Measurements from ENCODE around the gene PTCD3.

PTCD3 gene

DNA sequence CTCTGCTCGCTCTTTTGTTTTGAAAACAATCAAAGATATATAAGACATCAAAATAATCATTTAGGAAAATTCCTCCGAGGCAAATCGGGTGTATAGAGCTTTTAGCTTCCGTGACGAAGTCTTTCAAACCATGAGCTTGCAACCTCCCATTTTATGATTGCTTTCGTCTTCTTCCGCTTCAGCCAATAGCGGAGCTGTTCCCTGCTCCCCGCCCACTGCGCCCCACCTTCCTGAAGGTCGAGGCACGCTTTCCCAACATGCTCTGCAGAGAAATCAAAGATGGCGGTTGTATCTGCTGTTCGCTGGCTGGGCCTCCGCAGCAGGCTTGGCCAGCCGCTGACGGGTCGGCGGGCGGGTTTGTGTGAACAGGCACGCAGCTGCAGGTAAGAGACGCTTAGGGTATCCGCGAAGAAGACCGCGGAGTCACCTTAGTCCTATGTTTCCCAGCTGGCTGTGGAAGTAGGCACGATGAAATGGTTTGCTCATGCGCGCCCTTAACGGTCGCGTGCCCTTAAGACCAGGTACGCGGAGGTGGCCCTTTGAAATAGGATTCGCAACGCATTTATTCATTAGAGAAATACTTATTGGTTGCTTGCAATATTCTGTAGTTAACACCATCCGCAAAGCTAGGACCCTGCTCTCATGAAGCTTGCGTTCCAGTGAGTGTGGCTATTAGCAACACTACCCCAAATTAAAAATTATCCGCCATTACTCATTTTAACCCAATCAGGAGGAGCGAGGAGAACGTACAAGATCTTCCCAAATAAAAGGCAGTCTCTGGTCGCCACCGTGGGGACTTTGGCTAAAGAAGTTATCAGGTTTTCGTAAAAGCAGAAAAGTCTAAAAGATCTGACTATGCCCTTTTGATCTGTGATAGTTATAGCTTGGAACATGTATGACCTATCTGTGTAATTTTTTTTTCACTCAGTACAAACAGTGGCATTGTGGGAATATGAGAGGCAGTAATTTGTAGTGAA is at the start of gene PTCD3:
TSS of gene PTCD3 (plus strand) at position 267 of the 977 bp plus-strand sequence. CDS start at position 280, 13 bp downstream.
- DNase-seq = peak; percentile 91

- no peak for DNase-seq
Measured at GRCh38 chr2:86056590-86057331, 49.3 kb upstream of the PTCD3 start.

GRCh38 chr2:86062043-86062442 is 44.0 kb upstream of the PTCD3 start:
- no peak for DNase-seq

GRCh38 chr2:86064006-86064405 is 42.0 kb upstream of the PTCD3 start:
- DNase-seq = no peak

- no peak for DNase-seq
Measured at GRCh38 chr2:86065512-86065911, 40.5 kb upstream of the PTCD3 start.

- no peak for DNase-seq
Measured at GRCh38 chr2:86066007-86066578, 39.9 kb upstream of the PTCD3 start.

DNA sequence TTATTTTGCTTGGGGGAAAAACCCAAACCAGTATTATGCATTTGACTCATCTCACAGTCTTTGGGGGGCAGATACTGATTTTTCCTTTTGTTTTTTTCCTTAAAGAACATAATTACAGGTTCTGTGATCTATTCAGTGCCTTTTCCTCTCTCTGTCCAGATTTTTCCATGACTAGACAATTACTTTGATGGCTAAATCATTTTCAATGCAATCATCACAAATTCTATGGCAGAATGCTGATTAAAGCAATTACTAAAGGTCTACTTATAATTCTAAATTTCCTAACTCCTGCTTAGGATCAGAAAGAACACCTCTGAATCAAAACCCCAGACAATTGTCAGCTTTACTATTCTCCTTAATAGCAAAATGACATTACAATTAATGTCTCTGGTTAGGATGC is 39.1 kb upstream of the PTCD3 start:
- no peak for DNase-seq

DNA sequence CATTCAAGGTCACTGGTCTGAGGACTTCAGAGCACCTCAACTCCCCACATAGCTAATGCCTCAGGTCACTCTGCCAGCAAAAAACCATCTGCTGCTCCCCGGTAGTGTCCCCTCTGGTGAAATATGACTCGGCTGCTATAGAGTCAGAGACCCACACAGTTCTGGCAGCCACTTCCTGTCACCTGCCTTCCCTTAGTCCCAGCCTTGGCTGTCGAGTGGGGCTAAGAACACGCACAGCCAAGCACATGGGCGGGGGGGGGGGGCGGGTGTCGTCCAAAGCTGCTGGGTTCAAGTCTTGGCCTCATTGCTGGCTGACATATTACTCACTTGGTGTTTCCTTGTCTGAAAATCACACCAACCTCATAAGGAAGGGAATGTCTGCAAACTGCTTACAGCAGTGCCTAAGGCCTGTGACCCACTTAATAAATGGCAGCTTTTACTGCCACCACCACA is 37.9 kb upstream of the PTCD3 start:
- DNase-seq = peak; percentile 79

GRCh38 chr2:86068648-86069047 is 37.4 kb upstream of the PTCD3 start:
- DNase-seq = no peak

DNA sequence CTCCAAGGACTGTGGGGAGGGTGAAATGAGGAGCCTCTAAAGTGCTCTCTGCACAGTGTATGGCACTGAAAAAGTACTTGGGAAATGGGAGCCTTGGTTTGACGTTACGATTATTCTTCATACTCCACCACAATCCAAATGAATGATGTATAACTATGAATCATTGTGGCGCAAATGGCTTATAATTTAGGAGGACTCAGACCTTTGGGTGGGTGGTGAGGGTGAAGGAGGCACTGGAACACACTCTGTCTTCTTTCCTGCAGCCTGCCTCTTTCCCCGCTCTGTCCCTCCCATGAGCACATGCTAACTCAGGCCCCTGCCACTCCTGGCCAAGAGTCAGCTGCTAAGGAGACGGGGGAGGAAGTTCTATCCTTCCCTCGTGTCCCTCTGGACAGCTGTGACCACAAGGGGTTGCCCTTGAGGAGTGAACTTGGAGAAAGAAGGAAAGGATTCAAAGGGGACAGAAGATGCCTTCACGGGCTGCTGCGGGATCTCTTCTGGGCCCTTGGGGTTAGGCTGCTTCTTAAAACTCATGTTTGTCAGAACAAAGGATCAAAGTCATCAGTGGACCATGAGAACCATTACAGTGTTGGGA is 36.8 kb upstream of the PTCD3 start:
- DNase-seq = no peak

DNA sequence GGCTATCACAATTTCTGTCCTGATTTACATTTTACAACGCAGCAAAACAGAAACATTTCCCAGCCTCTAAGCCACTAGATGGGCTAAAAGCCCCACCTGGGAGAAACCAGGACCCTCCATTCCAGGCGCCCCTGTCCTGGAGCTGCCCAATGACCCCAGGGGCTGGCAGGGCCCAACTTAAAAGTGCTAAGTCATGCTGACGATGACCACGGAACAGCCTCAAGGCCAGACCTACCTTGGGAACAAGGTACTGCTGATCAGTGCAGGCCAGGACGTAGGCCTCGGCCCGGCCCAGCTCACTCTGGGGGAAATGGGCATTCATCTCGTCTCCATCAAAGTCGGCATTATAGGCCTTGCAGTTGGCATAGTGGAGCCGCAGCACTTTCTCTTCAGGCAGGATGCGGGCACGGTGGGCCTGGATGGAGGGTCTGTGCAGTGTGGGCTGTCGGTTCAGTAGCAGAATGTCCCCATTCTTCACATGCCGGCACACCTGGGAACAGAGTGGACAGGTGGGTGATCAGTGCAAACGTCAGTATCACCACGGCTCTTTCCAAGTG is 36.2 kb upstream of the PTCD3 start:
- no peak for DNase-seq

DNA sequence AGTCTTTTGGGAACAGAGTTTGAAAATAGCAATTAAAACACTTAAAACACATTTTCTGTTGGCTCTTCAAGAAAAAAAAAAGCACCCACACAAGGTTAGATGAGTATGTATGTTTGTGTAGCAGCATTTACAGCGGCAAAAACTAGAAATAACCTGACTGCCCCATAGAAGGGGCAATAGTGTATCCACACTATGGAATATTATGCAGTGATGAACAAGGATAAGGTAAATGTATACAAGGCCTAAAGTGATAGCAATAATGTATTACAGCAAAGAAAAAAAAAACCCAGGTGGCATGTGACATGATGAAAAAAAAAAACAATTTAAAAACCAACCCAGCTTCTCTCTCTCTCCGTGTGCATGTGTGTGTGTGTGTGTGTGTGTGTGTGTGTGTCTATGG is 35.2 kb upstream of the PTCD3 start:
- no peak for DNase-seq

DNA sequence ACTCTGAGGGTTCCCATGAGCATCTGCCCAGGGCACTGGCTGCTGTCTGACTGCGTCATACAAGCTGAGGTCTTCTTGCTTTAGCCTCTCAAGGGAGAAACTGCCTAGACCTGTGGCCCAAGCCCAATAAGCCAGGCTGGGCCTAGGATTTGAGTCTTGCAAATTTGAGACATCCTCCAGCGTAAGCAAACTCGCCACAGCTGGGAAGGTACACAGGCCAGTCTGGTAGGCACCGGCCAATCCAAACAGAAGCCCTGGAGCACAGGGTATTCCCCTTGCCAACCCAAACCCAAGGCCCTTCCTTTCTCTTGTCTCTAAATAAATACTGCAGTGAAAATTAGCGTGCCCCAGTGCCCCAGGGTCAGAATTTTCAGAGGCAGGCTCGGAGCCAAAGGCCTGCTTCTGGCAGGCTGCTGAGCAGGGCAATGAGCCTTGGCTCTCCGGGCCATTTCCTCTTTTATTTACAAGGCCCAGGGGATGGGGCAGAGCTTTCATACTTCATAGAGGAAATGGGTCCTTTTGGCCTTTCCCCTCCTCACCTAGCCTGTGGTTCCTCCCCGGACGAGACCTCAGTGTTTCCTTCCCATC is 33.7 kb upstream of the PTCD3 start:
- peak; percentile 80 for DNase-seq

DNA sequence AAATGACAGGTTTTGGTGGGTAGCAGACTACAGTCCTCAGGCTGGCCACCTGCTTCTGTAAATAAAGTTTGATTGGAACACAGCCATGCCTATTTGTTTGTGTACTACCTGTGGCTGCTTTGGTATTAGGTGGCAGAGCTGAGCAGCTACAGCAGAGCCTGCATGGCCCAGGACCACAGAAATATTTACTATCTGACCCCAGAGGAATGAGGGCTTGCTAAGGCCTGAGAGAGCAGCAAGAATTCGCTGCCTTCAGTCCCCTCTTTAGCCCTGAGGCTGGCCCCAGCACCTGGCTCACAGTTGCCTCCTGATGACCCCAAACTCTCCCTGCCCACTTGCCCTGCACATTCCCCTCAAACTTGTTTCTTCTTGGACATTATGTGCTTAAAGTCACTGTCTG is 32.8 kb upstream of the PTCD3 start:
- no peak for DNase-seq

DNA sequence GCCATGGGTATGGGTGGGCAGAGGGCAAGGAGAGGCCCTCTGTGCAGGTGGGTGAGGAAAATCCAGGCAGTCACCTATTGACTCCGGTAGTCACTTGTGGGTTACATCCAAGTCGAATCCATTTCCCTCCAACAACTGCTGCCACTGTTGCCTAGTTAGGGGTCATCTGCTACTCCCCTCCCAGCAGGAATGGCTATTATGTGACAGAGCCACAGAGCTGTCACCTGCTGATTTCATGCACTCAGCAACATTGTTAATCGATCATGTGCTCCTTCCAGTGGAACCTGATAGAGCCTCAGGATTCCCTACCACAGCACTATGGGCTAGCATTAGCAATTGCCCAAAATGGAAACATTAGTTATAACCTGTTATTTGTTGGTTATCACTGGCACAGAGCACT is 31.8 kb upstream of the PTCD3 start:
- DNase-seq = no peak

DNA sequence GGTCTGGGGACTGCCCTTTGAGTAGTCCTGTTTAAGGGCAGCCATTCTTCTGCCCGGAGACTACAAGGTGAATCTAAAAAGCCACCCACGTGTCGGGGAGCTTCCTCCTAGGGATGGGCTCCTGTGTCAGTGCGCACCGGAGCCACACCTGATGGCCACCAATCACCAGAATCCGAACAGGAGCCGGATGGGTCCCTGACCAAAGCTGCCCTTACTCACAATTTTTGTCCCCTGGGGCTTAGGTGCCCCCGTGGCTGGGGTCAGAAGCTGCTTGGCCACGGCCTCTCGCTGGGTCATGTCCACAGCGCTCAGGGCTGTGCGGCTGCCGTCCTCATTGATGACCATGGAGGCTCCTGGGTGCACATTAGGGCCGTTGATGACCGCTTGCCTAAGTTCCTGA is 31.2 kb upstream of the PTCD3 start:
- no peak for DNase-seq

DNA sequence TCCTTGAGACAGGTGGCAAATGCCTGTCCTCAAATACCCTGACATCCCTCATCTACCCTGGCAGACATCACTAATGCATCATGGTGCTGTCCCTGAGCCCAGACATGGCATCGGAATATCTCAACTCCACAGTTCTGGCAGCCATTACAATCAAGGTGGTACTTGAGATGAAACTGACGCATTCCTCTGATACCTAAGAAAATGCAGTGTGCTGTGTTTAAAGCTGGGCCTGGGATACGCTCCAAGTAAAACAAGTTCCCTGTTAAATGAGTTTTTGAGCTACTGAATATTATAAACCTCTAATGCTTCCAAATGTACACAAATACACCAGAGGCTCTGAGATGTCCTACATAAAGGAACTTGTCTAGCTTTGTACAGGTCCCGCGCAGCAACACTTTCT is 30.1 kb upstream of the PTCD3 start:
- no peak for DNase-seq

GRCh38 chr2:86078774-86079545 is 27.1 kb upstream of the PTCD3 start:
- DNase-seq = peak; percentile 15

DNA sequence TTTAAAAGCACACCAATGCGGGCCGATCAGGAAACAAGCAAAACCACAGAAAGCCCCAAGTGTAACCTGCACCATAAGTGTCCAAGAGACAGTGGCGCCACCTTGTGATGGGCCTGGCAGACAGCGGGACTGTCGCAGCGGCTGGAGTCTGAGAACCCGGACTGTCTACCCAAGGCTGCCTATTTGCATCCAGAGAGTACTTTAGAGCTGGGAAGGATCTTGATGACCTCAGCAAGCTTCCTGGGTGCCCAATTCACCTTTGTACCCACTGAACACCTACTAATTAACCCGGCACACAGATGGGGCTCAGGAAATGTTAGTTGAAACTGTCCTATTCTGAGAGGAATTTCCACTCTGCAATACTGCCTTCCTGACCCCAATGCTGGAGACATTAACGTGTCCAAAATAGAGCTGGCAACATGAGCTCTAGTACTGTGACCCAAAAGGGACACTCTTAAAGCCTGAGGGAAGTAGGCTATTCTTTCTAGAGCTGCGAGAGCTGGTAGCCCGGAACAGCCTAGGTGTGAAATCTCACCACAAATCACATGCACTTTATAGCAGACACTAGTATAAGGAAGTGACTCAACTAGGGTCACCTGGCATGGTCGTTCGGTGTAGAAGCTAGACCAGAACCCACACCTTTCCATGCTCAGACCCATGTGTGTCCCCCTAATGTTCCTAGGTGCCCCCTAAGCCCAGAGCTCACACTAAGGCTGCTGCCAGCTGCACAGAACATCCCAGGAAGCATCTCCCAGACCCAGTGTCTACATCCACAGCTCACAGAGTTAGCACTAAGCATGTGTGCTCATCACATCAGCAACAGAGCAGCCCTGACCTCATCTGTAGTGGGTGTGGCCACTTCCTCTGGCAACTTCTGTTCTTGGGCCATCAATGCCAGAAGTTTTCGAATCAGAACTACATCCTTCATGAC is 25.8 kb upstream of the PTCD3 start:
- peak; percentile 40 for DNase-seq

DNA sequence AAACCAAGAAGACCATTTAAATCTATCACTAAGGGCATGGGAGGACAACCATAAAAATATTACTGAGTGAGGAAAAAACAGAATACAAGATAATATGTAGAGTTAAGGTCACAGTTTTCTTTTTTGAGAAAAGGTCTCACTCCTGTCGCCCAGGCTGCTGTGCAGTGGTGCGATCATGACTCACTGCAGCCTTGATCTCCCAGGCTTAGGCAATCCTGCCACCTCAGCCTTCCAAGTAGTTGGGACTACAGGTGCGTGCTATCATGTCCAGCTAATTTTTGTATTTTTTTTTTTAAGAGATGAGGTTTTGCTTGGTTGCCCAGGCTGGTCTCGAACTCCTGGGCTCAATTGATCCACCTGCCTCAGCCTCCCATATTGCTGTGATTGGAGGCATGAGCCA is 24.3 kb upstream of the PTCD3 start:
- no peak for DNase-seq

Data from DMS153 (cell line).